ENCODE data around the gene XKR8.

XKR8 gene

DNA sequence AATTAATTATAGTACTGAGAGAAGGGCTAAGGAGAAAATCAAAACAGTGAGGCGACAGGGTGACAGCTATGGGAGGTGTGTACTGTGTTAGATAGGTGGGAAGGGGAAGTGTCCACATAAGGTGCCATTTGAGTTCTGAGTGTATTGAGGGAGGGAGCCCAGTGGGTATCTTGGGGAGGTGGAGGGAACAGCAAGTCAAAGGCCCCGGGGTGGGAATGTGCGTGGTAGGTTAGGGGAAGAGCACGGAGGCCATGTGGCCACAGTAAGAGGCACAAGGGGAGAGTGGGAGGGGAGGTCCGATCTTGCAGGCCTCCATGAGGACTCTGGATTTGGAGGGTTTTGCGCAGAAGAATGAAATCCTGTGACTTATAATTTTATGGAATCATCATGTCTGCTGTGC, 3.0 kb upstream of the XKR8 start:
- DNase-seq = no peak

DNA sequence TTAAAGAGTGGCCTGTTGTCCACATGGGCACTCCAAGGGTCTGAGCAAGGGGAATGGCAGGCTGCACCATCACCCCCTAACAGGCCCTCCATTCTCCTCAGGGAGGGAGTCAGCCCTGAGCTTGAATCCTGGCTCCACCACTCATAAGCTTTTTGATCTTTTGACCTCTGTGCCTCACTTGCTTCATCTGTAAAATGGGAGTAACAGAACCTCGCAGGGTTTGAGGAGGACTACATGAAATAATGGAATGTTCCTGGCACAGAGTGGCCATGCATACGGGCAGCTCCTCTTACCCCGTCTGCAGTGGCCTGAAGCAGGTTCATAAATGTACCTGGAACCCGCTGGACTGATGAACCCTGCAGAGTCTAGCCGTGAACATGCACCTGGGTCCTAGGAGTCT, 2.1 kb upstream of the XKR8 start:
- no peak for DNase-seq

DNA sequence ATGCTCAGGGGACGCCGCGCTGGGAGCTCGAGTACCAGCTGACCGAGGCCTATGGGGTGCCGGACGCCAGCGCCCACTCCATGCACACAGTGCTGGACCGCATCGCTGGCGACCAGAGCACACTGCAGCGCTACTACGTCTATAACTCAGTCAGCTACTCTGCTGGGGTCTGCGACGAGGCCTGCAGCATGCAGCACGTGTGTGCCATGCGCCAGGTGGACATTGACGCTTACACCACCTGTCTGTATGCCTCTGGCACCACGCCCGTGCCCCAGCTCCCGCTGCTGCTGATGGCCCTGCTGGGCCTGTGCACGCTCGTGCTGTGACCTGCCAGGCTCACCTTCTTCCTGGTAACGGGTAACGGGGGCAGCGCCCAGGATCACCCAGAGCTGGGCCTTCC, 1.3 kb upstream of the XKR8 start:
- DNase-seq = no peak

DNA sequence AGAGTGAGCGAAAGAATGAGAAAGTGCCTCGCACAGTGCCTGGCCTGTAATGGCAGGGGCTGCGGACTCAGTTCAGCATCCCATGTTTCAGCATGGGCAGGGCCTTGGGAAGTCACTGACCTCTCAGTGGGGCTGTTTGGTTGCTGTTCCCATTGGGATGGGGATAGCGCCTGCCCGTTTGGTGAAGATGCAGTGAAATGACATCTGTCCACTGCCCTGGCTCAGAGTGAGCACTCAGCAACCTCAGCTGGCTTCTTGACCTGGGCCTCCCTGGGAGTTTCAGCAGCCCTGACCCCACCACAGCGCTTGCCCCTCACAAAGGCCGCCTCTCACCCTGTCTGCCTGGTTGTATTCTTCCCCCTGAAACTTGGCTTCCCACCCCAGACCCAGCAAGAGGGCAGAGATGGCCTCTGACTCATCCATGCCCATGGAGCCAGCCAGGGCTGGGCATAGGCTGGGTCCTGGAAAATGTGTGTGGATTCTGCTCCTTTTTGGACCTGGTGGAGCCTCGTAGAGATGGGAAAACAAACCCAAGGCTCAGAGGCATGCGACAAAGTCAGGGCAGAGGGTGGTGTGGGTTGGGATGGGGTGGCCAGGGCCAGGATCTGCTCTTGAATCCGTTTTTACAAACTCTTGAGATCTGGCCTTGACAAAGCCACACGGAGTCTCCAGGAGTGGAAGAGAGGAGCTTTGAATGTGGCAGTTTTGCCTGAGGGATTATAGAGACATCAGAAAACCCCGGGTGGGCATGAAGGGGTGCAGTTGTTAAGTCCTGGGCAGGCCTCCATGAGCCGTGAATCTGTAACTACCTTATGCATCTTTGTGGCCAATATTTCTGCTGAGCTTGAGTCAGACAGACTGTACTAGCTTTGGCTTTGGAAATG, 1.2 kb downstream of the XKR8 start:
- no peak for DNase-seq

DNA sequence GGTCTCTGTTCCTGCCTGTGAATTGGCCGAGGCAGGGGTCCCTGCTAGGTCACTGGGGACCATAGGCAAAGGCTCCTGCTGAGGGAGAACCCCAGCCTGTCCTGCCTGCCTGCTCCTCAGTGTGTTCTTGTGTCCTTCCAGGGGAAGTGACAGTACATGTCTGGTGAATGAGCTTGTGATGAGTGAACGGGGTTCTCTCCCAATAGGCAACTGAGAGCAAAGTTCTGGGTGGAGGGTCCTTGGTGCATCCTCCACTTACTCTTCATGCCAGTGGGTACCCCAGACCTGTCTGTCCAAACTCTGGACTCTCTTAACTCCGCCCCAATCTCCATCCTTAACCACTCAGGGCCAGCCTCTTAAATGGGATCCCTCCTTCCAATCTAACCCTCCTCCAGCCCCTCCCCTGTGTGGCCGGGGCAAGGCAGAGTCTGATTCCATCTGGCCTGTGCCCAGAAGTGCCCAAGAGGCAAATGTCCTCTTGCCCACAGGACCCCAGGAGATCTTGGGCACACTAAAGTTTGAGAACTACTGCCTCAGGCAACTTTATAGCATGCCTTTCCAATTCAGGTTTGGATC, 2.0 kb downstream of the XKR8 start:
- DNase-seq = no peak

DNA sequence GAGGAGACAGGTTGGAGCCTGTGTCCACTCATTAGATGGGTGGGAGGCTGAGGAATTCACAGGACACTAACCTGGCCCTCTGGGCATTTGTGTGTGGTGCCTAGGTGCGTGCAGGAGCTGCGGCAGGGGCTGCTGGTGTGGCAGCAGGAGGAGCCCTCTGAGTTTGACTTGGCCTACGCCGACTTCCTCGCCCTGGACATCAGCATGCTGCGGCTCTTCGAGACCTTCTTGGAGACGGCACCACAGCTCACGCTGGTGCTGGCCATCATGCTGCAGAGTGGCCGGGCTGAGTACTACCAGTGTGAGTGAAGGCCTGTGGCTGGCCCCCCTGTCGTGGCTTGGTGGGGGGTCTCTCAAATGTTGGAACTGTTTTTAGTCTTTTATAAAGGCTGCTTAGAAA, 3.6 kb downstream of the XKR8 start:
- DNase-seq = no peak

DNA sequence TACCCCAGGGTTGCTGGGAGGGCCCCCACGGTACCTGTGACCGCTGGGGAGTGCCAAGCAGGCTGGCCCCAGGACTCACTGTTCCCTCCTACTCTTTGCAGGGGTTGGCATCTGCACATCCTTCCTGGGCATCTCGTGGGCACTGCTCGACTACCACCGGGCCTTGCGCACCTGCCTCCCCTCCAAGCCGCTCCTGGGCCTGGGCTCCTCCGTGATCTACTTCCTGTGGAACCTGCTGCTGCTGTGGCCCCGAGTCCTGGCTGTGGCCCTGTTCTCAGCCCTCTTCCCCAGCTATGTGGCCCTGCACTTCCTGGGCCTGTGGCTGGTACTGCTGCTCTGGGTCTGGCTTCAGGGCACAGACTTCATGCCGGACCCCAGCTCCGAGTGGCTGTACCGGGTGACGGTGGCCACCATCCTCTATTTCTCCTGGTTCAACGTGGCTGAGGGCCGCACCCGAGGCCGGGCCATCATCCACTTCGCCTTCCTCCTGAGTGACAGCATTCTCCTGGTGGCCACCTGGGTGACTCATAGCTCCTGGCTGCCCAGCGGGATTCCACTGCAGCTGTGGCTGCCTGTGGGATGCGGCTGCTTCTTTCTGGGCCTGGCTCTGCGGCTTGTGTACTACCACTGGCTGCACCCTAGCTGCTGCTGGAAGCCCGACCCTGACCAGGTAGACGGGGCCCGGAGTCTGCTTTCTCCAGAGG, 6.8 kb downstream of the XKR8 start:
- DNase-seq = no peak

DNA sequence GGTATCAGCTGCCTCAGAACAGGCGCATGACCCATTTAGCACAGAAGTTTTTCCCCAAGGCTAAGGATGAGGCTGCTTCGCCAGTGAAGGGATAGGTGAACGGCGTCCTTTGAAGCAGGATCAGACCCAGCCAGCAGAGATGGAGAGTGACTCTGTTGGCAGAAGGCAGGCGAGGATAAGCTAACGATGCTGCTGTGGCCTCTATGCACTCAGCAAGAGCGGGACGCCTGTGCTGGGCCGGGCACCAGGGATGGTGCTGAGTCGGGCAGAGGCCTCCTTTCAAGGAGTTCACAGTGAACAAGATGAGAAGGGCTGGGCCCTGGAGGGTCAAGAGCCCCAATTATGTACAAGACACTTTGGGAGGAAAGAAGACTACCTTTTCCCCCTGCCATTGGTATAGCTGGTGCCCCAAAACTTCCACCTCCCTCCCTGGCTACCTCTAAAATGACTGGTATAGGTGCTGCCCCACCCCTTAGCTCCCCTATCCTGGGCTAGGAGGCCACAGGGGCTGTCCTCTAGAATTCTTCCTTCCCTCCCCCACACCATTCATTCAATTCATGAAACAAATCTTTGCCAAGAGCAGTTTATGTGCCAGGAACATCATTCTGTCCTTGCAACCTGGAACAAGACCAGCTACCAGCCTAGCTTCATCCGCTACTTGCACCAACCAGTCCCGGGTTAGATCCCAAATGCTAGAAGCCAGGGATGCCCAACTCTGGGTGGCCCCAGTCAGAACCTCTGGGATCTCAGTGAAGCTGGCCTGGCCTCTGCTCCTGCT, 7.5 kb downstream of the XKR8 start:
- no peak for DNase-seq

DNA sequence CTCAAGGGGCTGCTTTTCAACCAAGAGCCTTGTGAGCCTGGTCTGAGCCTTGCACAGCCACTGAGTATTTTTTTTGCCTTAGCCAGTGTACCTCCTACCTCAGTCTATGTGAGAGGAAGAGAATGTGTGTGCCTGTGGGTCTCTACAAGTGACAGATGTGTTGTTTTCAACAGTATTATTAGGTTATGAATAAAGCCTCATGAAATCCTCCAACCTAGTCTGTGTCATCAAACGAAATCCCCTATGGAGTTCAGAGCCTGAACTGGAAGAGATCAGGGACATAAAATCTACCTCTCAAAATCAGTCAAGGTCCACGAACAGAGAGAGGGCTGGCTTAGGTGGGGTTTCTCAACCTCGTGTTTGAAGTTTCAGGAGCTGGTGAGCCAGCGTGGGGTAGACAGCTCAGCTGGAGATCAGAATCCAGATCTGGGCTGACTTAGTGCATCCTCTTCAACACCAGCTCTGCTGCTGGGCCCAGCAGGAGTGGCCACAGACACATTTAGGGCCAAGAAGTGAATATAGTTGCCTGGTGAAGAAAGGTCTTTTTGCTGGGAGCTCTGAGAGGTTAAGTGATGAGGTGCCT, 8.2 kb downstream of the XKR8 start:
- DNase-seq = no peak

DNA sequence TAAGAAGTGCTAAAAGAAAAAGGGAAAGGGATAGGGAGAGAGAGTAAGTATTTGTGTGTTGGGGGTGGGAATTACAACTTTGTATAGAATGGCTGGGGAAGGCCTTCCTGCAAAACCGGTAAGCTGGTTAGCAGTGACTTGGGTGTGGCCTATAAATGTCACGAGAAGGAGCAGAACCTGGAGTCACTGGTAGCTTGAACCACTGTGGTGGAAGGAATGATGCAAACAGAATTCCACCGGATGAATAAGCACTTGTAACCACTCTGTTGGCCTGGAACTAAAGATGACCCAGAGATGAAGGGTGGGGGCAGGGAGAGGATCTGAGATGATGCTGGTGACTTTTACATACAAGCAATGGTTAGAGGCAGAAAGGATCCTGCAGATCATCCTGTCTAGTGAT, 8.9 kb downstream of the XKR8 start:
- DNase-seq = no peak

DNA sequence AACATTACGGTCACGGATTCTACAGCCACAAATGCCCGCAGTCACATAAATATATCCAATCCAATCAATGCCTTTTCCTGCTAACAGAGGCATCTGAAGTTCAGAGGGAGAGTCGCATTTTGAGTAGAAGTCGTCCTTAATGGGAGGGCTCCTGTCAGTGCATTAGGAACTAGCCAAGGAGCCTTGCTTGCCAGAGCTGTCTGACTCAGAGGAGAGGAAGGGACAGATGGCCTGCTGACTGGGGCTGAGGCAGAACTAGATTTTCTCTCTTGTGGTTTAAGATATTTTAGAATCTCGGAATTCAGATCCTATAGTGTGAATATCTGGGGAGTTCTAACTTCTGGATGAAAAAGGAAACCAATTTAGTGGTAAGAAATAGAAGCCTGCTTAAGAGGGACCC, 10.6 kb downstream of the XKR8 start:
- DNase-seq = no peak

DNA sequence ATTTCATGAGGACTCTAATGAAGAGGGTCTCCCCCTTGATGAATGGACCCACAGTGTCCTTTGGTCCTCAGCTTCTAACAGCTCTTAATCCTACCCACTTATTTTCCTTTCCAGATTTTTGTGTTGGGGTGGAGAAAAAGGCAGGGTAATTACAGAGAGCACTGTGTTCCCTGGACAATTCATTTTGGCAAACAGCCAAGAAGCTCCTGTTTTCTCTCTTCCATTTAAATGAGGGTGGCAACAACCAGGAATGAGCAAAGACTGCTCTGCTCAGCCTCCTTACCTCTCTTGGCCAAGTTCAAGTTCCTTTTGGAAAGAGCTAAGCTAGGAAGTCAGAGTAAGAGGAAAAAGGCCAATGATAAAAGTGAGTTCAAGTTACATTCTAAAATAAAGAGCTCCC, 11.9 kb downstream of the XKR8 start:
- DNase-seq = no peak

DNA sequence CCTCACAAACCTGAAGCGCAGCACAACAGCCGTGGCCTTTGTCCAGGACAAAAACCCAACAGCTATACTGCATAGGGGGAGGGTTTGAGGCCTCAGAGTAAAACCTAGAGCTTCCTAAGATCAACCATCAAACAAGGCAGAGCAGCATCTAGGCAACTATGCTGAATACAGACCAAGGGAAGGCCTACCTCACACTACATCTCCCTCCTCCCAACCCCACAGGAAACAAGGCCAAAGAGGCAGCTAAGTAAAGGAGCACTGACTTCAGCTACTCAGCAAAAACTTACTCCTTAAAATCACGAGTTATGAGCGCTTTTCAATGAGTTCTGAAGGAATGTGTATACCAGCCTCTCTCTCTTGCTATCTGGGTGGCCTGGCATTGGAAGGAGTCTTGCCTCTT, 12.4 kb downstream of the XKR8 start:
- DNase-seq = no peak

DNA sequence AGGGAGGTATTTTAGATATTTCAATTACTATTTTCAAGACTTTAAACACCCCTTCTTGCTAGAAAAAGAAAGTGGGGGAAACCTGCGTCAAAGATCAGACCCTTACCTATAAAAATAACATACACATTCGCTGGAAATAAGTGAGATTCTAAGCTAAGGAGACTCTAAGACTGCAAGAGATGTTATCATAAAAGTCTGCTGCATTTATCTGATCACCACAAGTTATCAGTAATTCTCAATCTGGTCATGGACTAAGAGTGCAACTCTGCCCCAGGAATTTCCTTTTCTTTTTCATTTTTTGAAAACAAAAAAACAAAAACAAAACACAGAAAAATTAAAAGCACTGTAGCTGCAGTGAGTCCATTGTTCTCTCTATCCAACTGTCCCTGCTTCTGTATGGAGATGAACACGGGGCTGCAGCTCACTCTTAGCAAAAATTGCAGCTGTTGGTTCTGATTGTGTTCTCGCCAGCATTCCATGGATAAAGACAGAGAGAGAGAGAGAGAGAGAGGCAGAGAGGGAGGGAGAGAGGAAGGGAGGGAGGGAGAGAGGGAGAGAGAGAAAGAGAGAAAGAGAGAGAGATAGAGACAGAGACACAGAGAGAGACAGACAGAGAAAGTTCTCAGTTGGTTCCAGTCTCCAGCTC, 14.1 kb downstream of the XKR8 start:
- no peak for DNase-seq

DNA sequence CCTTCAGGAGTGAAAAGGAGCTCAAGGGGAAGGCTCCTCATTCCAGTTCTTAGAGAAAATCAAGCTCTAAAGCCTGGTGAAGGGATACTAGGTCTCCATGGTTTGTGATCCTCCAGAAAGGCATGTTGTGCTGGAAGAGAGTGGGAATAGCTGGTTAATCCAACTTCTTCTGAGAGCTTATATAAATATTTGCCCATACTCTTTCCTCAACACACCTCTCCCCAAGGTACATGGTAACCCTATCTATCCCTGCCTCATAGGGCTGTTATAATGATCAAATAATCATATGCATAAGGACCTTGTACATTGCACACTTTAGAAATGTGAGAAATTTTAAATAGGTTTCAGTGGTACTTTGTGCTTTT, 14.6 kb downstream of the XKR8 start:
- DNase-seq = no peak

DNA sequence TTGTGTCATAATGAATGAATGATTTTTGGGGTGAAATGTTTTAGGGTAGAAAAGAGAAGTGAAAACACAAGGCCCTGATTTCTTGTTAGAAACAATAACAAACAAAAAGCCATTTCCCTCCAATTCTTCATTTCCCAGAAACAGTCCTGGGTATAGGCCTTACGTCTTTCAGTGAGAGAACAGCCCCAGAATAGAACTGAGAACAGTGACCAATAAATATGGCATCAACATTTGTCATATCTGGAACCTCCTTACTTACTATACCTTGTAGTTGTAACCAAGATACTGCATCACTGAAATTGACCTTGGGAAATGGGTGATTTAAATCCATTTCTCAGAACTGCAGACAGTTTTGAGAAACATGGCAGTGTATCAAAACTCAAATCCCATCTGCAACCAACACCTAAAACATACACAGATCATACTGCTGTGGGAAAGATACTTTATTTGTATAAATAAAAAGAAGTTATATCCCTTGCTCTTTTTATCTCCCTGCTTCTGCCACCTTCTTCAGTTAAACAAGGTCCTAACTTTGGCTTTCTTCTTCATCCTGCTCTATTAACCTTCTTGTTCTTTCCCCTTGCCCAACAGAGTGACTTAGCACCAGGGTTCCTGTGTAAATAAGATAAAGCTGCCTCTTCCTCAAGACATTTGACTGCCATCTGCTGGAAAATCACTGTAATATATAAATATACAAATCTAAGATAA, 19.5 kb downstream of the XKR8 start:
- peak; percentile 31 to 69 for DNase-seq

DNA sequence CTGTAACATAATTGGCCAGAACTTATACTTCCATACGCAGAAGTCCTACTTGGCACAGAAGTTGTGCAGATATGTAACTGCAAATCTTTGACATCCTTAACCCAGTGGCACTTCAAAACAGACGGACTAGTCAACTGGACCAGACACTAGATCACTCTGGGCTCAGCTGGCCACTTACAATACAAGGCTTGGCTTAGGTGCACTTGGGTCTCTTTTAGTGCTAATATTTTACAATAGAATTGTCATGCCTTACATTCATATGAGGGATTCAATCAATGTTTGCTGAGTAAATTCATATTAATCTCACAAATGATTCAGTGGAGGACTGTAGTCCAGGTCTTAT, 20.1 kb downstream of the XKR8 start:
- no peak for DNase-seq

DNA sequence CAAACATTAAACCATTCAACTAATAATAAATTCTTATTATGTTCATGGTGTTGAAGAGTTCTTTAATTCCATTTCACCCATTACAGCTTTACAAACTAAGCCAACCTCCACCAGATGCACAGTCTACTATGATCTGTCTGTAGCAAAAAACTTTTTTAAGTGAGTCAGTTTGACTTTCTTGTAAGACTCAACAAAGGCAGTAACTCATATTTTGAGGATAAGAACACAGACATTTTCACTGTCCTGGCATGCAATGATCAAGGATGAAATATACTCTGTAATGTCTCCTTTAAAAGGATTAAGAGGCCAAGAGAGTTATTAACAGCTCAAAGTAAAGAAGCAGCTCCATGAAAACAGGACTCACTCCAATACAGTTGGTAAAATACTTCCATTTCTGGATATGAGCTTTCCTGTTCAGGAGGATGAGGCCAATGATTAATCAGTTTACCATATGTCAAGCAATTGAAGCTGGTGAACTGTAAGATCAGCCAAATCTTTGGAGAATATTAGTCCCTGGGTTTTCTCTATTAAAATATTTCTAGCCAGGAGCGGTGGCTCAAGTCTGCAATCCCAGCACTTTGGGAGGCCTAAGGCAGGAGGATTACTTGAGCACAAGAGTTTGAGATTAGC, 20.6 kb downstream of the XKR8 start:
- DNase-seq = no peak

DNA sequence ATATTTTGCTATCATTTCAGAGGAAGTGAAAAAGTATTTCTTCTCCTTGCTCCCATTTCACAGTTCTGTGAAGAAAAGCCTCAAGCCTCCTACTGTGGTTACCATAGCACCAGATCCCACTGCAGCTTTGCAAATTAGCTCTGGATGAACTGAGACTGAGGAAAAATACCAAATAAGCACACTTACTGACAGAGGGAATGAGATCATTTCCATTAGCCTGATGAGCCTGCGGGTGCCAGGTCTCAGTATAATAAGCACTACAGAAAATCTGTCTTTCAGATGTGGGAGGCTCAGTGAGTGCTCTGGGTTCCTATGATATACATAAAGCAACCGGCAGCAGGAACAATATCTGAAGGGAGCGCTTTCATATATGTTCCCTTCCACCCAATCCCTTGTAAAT, 21.4 kb downstream of the XKR8 start:
- no peak for DNase-seq

DNA sequence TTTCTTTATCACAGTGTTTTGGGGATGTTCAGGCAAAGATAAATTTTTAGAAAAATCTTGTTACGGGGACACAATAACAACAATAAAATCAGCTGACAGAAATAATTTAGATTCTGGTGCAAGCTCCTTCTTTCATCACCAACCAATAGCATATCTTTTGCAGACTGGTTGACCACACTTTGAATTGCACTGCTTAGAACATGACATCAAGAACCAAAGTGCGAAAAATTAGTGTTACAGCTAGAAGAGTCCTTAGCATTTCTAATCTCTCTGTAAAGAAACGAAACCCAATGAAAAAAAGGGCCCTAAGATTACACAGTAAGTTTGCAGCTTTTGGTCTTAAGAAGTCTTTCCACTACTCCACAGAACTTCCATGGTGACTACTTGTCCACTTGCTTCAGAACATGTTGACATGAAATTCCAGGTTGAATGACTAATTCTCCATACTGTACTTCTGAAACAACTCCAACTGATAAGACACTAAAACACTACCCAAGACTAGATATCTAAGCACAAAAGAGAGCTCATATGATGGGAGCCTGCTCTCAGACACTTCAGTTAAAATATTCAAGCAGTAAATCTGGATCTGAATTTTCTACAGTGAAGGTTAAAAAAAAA, 31.3 kb downstream of the XKR8 start:
- DNase-seq = peak in 1 of 2 donors; percentile 16

DNA sequence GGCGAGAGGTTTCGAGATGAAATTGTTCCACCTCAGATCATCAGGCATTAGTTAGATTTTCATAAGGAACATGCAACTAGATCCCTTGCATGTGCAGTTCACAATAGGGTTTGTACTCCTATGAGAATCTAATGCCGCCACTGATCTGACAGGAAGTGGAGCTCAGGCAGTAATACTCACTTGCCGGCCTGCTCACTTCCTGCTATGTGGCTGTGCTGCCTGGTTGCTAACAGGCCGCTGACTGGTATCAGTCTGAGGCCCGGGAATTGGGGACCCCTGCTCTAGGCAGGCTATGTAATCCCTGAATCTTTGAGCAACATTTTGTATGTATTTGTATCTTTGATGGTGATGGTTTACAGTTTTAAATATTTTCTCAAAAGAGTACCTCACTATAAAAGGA, 32.5 kb downstream of the XKR8 start:
- DNase-seq = peak; percentile 57 to 60
